T-helper 2 cell (primary cell): Measurements from ENCODE around the gene RRP36.

Source experiments
- DNase-seq, 5 experiments: peaks; one replicate each; pipeline versions ENCODE4 v3.0.0 to v3.0.0-alpha.2; 2012 to 2022

The RRP36 gene

DNA sequence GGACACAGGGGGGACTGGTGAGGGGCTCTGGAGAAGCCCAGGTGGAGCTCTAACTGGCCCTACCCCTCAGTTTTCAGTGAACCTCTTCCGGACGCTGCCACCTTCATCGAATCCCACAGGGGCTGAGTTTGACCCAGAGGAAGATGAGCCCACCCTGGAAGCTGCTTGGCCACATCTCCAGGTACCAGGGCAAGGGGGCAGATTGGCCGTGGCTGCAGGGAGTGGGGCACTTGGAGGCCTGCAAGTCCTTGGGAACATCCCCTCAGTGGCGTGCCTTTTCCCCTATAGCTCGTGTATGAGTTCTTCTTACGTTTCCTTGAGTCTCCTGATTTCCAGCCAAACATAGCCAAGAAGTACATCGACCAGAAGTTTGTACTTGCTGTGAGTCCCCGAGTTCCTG lies 14.3 kb upstream of the RRP36 start:
- DNase-seq, result no peak

DNA sequence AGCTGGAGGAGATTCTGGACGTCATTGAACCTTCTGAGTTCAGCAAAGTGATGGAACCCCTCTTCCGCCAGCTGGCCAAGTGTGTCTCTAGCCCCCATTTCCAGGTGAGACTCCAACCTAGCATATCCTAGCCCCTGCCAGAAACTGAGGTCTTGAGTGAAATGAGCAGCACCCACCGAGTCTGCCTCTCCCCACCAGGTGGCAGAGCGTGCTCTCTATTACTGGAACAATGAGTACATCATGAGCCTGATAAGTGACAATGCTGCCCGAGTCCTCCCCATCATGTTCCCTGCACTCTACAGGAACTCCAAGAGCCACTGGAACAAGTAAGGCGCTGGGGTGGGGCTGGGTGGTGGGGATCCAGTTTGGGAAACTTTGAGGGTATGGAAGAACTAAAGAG lies 12.3 kb upstream of the RRP36 start:
- peak in 1 of 5 experiments; percentile 50 for DNase-seq

DNA sequence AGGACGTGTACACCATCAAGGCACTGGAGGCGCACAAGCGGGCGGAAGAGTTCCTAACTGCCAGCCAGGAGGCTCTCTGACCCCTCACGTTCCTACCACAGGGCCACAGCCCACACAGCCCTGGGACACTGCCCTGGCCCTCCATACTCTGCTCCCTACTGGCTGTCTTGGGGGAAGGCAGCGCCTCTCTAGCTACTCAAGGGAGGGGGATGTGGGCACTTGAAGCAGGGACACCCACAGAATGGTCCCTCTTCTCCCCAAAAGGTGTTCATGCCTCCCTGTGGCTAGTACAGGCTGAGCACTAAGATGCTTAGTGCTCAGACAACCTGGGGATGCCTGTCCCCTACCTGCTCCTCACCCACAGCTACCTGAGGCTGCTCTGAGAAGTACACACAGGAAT lies 10.2 kb upstream of the RRP36 start:
- no peak for DNase-seq

DNA sequence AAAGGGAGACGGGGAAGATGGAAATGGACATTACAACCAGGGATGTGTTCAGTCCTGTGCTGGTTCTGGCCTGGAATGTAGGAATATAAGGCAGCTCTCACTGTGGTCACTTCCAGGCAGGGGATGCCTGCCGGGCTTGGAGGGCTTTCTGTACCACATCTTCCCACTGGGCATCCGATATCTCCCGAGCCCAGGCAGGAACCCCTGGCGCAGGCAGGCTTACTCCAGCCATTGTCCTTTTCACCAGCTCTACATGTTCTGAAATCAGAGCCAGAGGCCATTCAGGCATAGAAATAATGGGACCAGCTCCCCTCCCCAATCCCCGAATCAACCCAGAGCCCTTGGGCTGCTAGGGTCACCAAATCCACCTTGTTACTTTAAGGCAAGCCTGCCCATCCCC lies 9.1 kb upstream of the RRP36 start:
- DNase-seq, result no peak

- DNase-seq, result no peak
These were observed 8.2 kb upstream of the RRP36 start for GRCh38 chr6:43013097-43013842.

DNA sequence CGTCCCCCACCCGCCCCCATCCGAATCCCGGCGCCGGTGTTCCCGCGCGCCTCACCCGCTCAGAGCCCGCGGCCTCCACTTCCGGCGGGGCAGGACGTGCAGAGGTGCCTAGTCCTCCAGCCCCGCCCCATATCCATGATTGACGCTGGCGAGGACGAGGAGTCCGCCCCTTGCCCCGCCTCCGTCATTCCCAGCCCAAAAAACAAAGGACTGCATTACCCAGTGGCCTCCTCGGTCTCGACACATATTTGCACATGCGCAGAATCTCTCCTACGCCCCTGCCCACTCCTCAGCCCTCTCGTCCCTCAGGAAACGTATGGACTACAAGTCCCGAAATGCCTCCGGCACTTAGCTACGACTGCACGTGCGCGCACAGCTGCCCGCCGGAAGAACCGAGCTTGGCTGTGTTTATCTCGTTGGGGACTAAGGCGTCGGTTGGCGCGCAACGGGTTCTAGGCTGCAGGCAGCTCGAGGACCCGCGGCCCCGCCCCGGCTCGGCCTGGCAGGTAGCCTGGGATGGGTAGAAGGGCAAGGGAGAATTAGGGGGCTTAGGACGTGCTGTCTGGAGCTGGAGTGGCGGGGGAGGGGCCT lies 7.5 kb upstream of the RRP36 start, which contains the start of the genes KLHDC3 and MEA1:
KLHDC3 (plus strand) TSS at position 407 of the 591 bp plus-strand sequence. CDS start 2,944 bp downstream, outside the sequence.
MEA1 (minus strand) TSS at position 104 of the 591 bp plus-strand sequence. CDS start 133 bp downstream, outside the sequence.
- DNase-seq, result peak; percentile 92 to 100 (median 98)

- no peak for DNase-seq
These were observed 7.0 kb upstream of the RRP36 start for GRCh38 chr6:43014434-43014909.

- DNase-seq, result no peak
These were observed 5.1 kb upstream of the RRP36 start for GRCh38 chr6:43016176-43016942.

DNA sequence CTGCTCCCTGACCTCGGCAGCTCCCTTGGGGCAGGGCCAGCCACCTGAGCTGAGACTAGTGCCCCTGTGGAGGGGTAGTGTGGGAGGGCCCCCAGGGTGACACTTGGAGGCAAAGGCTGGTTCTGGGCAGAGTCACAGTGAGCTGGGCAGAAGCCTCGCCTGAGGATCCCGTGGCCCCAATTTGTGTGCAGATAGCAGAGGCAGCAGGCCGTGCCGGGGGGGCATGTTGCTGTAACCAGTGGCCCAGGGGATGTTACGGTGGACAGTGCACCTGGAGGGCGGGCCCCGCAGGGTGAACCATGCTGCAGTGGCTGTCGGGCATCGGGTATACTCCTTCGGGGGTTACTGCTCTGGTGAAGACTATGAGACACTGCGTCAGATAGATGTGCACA lies 4.5 kb upstream of the RRP36 start:
- no peak for DNase-seq

DNA sequence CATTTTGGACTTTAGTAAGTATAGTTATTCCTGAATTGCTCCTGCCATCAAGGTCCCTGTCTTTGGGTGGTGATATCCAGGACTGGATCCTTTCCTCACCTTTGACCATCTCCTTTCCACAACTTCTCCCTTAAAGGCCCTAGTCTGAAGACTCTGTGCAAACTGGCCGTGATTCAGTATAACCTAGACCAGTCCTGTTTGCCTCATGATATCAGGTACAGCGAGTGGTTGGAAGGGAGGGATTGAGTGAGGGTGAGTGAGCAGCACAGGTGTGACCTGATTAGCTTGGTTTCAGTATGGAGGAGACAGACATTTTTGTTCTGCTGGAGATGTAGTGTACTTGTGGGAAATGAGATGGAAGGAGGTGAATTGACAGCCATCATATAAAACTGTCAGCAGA lies 2.3 kb upstream of the RRP36 start:
- no peak for DNase-seq

- no peak for DNase-seq
These were observed 1.2 kb upstream of the RRP36 start for GRCh38 chr6:43020052-43020705.

- DNase-seq, result no peak
These were observed 576 bp upstream of the RRP36 start for GRCh38 chr6:43020847-43021246.

DNA sequence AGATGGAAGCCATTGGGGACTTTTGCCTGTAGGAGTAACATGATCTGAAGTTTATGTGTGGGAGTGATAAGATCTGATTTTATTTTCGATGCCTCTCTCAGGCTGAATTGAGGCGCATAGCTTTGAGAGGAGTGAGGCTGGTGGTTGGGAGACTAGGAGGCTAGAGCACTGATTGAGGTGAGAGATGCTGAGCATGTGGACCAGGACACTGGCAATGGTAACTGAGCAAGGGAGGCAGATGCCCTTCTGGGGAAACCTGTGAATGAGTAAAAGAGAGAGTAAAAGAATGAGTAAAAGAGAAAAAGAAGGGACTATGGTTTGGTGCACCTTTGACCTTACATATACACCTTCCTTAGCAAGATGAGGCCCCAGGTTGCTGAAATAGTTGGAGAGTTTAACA lies 3.0 kb downstream of the RRP36 start:
- peak in 1 of 5 experiments; percentile 76 for DNase-seq

DNA sequence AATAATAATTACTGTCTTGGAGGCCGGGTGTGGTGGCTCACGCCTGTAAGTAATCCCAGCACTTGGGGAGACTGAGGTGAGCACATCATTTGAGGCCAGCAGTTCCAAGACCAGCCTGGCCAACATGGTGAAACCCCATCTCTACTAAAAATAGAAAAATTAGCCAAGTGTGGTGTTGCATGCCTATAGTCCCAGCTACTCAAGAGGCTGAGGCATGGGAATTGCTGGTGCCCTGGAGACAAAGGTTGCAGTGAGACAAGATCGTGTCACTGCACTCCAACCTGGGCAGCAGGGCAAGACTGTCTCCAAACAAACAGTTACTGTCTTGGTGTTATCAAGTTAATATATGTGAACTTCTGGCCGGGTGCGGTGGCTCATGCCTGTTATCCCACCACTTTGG lies 4.9 kb downstream of the RRP36 start:
- DNase-seq, result no peak

DNA sequence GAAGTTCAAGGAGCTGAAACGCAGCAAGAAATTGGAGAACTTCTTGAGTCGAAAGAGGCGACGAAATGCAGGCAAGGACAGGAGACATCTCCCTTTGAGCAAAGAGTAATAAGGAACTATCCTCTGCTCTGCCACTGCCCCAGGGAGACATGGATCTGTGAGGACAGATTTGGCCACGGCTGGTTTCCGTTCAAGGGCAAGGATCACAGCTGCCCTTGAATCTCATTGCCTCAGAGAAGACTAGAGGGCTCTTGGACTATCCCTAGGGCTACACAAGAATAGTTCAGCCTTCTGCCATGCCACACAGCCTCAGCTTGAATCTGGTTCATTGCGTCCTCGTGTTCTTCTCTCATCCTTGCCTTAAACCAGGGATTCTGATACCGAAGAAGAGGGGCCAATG lies 7.7 kb downstream of the RRP36 start:
- DNase-seq, result no peak

DNA sequence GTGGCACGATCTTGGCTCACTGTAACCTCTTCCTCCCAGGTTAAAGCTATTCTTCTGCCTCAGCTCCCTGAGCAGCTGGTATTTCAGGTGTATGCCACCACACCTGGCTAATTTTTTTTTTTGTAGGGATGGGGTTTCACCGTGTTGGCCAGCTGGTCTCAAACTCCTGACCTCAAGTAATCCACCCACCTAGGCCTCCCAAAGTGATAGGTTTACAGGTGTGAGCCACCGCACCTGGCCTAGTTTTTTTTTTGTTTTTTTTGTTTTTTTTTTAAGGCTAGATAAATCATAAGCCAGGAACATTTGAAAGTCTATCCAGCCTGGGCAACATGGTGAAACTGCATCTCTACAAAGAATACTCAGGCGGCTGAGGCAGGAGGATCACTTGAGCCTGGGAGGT lies 10.9 kb downstream of the RRP36 start:
- DNase-seq, result no peak

- DNase-seq, result no peak
These were observed 12.2 kb downstream of the RRP36 start for GRCh38 chr6:43033496-43034189.

GRCh38 chr6:43034190-43034525 lies 12.7 kb downstream of the RRP36 start:
- DNase-seq, result no peak

DNA sequence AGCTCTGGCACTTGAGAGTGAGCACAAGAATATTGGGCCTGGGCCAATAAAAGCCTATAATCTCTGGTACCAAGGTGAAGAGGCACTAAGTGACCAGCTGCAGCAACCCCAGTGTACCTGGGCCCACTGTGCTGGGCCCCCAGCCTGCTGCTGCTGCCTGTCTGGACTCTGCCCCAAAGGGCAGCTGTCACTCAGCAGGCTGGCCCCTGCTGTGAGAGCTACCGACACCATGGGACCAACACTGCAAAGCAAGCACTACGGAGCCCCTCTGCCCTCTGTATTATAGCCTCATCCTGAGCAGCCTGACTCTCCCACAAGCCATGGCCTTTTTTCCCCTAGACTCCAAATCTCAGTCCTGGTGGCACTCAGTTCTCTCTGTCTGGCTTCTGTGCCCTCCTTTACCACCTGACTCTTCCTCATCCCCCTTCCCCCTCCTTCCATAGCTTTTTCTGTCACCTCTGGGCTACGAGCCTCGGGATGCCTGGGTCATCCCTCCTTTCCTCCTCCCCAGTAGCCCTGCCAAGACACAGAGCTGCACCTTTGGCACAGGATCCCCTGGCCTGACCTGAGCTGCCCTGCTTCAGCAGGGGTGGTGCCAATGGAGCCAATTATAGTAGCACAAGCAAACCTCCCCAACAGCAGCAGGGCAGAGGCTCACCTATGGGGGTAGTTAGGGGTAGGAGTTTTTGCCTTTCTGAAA lies 14.2 kb downstream of the RRP36 start:
- no peak for DNase-seq

- DNase-seq, result no peak
These were observed 15.3 kb downstream of the RRP36 start for GRCh38 chr6:43036712-43037111.

GRCh38 chr6:43037197-43037596 lies 15.8 kb downstream of the RRP36 start:
- DNase-seq, result no peak

DNA sequence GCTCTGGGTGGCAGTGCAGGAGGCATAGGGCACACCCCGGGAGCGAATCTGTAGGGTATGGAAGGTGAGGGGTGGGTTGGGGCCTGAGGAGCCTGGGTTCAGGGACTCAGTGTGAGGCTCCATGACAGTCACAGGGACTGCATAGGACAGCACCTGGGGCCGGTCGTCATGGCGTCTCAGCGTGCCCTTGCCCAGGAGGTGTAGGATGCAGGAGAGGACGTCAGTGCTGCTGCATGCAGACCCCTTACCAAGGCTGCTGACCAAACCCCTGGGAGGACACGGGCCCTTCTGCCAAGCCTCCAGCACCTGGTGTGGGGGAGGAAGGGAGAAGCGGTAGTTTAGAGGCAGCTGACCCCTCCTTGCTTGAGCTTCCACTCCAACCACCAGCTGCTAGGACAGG lies 16.3 kb downstream of the RRP36 start:
- DNase-seq, result no peak
